Testis (tissue), 3 donors: ENCODE measurements around the gene ADK. TPM values are rescaled to one million over a fixed set of nuclear protein-coding genes. Genes with fewer than 3 reads are reported as not detected.

Source experiments
- DNase-seq: peaks from one replicate; pipeline ENCODE4 v3.0.0-alpha.2; 2019
- H3K27ac ChIP-seq, 2 donors: fragments of 200-600 bp; sonication (generic); one replicate each; pipeline ENCODE4 v1.5.1; 2019
- H3K27me3 ChIP-seq: fragments of 200-600 bp; sonication (generic); one replicate; pipeline ENCODE4 v1.5.1; 2019
- H3K36me3 ChIP-seq: fragments of 200-600 bp; sonication (generic); one replicate; pipeline ENCODE4 v1.5.1; 2017; ENCODE audit warnings: low read depth; ENCODE audit errors: missing control alignments
- H3K4me1 ChIP-seq: fragments of 200-600 bp; sonication (generic); one replicate; pipeline ENCODE4 v1.5.1; 2019
- H3K4me3 ChIP-seq, 2 donors: fragments of 200-600 bp; sonication (generic); one replicate each; pipeline ENCODE4 v1.5.1; 2017 to 2019
- H3K9me3 ChIP-seq: fragments of 200-600 bp; sonication (generic); one replicate; pipeline ENCODE4 v1.5.1; 2017
- CTCF ChIP-seq, 3 experiments: fragments of 450-650 bp in 2 of 3; fragments of 200-600 bp in 1 of 3; sonication (generic) in 1 of 3; IDR thresholded peaks; one replicate each; pipeline ENCODE4 v1.5.1; 2016 to 2019; ENCODE audit warnings: antibody characterized with exemption in 3 of 3, mild to moderate bottlenecking in 2 of 3, moderate library complexity in 1 of 3
- POLR2A ChIP-seq: fragments of 450-650 bp; IDR thresholded peaks from one replicate; pipeline ENCODE4 v1.6.1; 2017; ENCODE audit warnings: antibody characterized with exemption, mild to moderate bottlenecking, moderate library complexity
- WGBS, 2 donors: methylation state at CpG; one replicate each; pipeline ENCODE4 v1.1.5; 2018; 5-methylcytosine and 5-hydroxymethylcytosine counted together
- intact Hi-C: fragments of 100-400 bp; cut with DNase I; formaldehyde crosslinking; loops from one replicate; pipeline ENCODE4 v1.15.1; 2023; ENCODE audit warnings: low total_unique reads
- polyA plus RNA-seq: library from polyadenylated mRNA; stranded (reverse); fragments of 350-450 nt; fragmentation: Illumina TruSeq; extraction: RNeasy Lipid Tissue Mini Kit (QIAGEN cat#74804); gene quantifications from one replicate; pipeline ENCODE4 v1.2.3, GENCODE V29; 2014; ENCODE audit warnings: low read depth, low replicate concordance; ENCODE audit not compliant: insufficient read depth
- total RNA-seq, 2 donors: library from RNA; depleted of rRNA; stranded (reverse); fragments of >200 nt; gene quantifications; one replicate each; pipeline ENCODE4 v1.2.3, GENCODE V29; 2016

ADK gene
- total and polyA plus RNA-seq, 3 donors from 2014 or later: 23.3 to 61.8 (median 55.3) TPM

- intact Hi-C loops: no loop called here
- DNase-seq: no peak
- TF ChIP-seq POLR2A (no peak), CTCF (IDR thresholded peaks at IDR 0.05) (no peak)
- WGBS, 2 donors: 69 to 85% methylated on average over 2 of the region's 2 CpGs
- Histone ChIP-seq H3K4me1 (no peaks in the 10 kb centered on the region), H3K27ac (no peak overlapping the region), H3K27me3 (no peaks in the 10 kb centered on the region), H3K4me3 (no peak overlapping the region), H3K36me3 (no peaks in the 10 kb centered on the region), H3K9me3 (no peaks in the 10 kb centered on the region)
Observed at GRCh38 chr10:74202356-74202755, 51.3 kb downstream of the ADK start.

- 99 to 100% methylated on average over 6 of the region's 6 CpGs for WGBS, 2 donors
- Histone ChIP-seq H3K4me3 (no peak overlapping the region), H3K27ac (no peak overlapping the region), H3K27me3 (no peaks in the 10 kb centered on the region), H3K9me3 (no peaks in the 10 kb centered on the region), H3K36me3 (no peaks in the 10 kb centered on the region), H3K4me1 (no peaks in the 10 kb centered on the region)
- no peak for DNase-seq
- intact Hi-C loops: no loop called here
- TF ChIP-seq POLR2A (no peak), CTCF (IDR thresholded peaks at IDR 0.05) (no peak)
Observed at GRCh38 chr10:74206746-74207145, 55.7 kb downstream of the ADK start.

- H3K27ac ChIP-seq: no peak overlapping the region
- H3K4me3 ChIP-seq: no peak overlapping the region
- H3K4me1 ChIP-seq: no peaks in the 10 kb centered on the region
- no peaks in the 10 kb centered on the region for H3K27me3 ChIP-seq
- WGBS, 2 donors: 74 to 85% methylated on average over 5 to 7 of the region's 7 CpGs
- no peaks in the 10 kb centered on the region for H3K9me3 ChIP-seq
- no peaks in the 10 kb centered on the region for H3K36me3 ChIP-seq
- intact Hi-C loops: no loop called here
- DNase-seq: no peak
- TF ChIP-seq POLR2A (no peak), CTCF (IDR thresholded peaks at IDR 0.05) (no peak)
Observed at GRCh38 chr10:74207691-74208480, 56.9 kb downstream of the ADK start.

- no peak for DNase-seq
- no peak overlapping the region for H3K4me3 ChIP-seq
- no peaks in the 10 kb centered on the region for H3K36me3 ChIP-seq
- intact Hi-C loops: no loop called here
- no peak for TF ChIP-seq POLR2A
- no peak for TF ChIP-seq CTCF (IDR thresholded peaks at IDR 0.05)
- H3K9me3 ChIP-seq: no peaks in the 10 kb centered on the region
- H3K27me3 ChIP-seq: no peaks in the 10 kb centered on the region
- H3K27ac ChIP-seq: no peak overlapping the region
- 87 to 88% methylated on average over 3 of the region's 3 CpGs for WGBS, 2 donors
- H3K4me1 ChIP-seq: no peaks in the 10 kb centered on the region
Observed at GRCh38 chr10:74208997-74209396, 58.0 kb downstream of the ADK start.

GRCh38 chr10:74213019-74213418 is 62.0 kb downstream of the ADK start:
- no peaks in the 10 kb centered on the region for H3K27me3 ChIP-seq
- H3K36me3 ChIP-seq: no peaks in the 10 kb centered on the region
- intact Hi-C loops: no loop called here
- no peak for TF ChIP-seq POLR2A
- no peak for TF ChIP-seq CTCF (IDR thresholded peaks at IDR 0.05)
- H3K4me1 ChIP-seq: no peaks in the 10 kb centered on the region
- H3K4me3 ChIP-seq: no peak overlapping the region
- WGBS, 2 donors: 91 to 100% methylated on average over 2 of the region's 2 CpGs
- no peaks in the 10 kb centered on the region for H3K9me3 ChIP-seq
- DNase-seq: no peak
- no peak overlapping the region for H3K27ac ChIP-seq
